Measurements from ENCODE around the gene ISG20L2. TPM values are rescaled to one million over a fixed set of nuclear protein-coding genes. Genes with fewer than 3 reads are reported as not detected.

ISG20L2 gene
- polyA plus RNA-seq, 1 of the 3 experiments (the other 2 are of a cell fraction), result 31.6 TPM

GRCh38 chr1:156744786-156745419 lies 16.3 kb upstream of the ISG20L2 start:
- Histone ChIP-seq H3K36me3 (replicated peaks in 1 of 2; ENCODE audit: control insufficient read depth in 1 of 2, insufficient read depth in 2 of 2, low read length in 1 of 2) (peaks cover 12 to 42% of the 10 kb centered on the region in 2 experiments), H3K27me3 (ENCODE audit: insufficient read depth) (no peaks in the 10 kb centered on the region), H3K4me1 (ENCODE audit: control insufficient read depth in 1 of 2, insufficient read depth in 2 of 2, low read depth in 1 of 2, low read length in 1 of 2) (peaks cover 40 to 51% of the 10 kb centered on the region in 2 experiments), H3K4me2 (no peak overlapping the region), H3K9me2 (no peaks in the 10 kb centered on the region), H3K9me3 (no peaks in the 10 kb centered on the region), H2AFZ (ENCODE audit: low read depth) (no peak overlapping the region), H3F3A (replicated peaks; ENCODE audit: insufficient read depth) (peaks cover 58% of the 10 kb centered on the region), H3K27ac (ENCODE audit: low read depth in 2 of 2, low read length in 1 of 2) (peak overlapping the region; percentile 27 to 100; a peak in 3 of 4 replicates), H4K20me1 (ENCODE audit: insufficient read depth) (no peaks in the 10 kb centered on the region), H3K79me2 (ENCODE audit: insufficient read depth) (peaks cover 66% of the 10 kb centered on the region), H3K4me3 (ENCODE audit: low read depth in 2 of 2, low read length in 1 of 2) (no peak overlapping the region), H3K9ac (no peak overlapping the region)
- DNase-seq, result no peak
- 88% methylated on average over 10 of the region's 14 CpGs for WGBS (ENCODE audit: low lambda C conversion rate)
- CTCF ChIA-PET, result interaction anchor here (0.7 to 8.6 kb wide), 5 partner anchors 19 to 182 kb away, joined by 3 to 42 read pairs (median 3); no protein-coding TSS in a partner anchor
- POLR2A ChIA-PET, result no interaction called here
- no peak for TF ChIP-seq SIN3A (IDR thresholded peaks at IDR 0.05; ENCODE audit: borderline replicate concordance, low read depth, low read length)
- TF ChIP-seq JUND (IDR thresholded peaks at IDR 0.05), result no peak
- TF ChIP-seq, protein P1, sequence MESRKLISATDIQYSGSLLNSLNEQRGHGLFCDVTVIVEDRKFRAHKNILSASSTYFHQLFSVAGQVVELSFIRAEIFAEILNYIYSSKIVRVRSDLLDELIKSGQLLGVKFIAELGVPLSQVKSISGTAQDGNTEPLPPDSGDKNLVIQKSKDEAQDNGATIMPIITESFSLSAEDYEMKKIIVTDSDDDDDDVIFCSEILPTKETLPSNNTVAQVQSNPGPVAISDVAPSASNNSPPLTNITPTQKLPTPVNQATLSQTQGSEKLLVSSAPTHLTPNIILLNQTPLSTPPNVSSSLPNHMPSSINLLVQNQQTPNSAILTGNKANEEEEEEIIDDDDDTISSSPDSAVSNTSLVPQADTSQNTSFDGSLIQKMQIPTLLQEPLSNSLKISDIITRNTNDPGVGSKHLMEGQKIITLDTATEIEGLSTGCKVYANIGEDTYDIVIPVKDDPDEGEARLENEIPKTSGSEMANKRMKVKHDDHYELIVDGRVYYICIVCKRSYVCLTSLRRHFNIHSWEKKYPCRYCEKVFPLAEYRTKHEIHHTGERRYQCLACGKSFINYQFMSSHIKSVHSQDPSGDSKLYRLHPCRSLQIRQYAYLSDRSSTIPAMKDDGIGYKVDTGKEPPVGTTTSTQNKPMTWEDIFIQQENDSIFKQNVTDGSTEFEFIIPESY (IDR thresholded peaks at IDR 0.05; ENCODE audit: borderline replicate concordance, low read depth), result no peak
- no peak for TF ChIP-seq MAX (IDR thresholded peaks at IDR 0.05; ENCODE audit: low read depth)
- TF ChIP-seq TAF1 (IDR thresholded peaks at IDR 0.05; ENCODE audit: borderline replicate concordance, low read depth, low read length), result no peak
- TF ChIP-seq, protein P2, sequence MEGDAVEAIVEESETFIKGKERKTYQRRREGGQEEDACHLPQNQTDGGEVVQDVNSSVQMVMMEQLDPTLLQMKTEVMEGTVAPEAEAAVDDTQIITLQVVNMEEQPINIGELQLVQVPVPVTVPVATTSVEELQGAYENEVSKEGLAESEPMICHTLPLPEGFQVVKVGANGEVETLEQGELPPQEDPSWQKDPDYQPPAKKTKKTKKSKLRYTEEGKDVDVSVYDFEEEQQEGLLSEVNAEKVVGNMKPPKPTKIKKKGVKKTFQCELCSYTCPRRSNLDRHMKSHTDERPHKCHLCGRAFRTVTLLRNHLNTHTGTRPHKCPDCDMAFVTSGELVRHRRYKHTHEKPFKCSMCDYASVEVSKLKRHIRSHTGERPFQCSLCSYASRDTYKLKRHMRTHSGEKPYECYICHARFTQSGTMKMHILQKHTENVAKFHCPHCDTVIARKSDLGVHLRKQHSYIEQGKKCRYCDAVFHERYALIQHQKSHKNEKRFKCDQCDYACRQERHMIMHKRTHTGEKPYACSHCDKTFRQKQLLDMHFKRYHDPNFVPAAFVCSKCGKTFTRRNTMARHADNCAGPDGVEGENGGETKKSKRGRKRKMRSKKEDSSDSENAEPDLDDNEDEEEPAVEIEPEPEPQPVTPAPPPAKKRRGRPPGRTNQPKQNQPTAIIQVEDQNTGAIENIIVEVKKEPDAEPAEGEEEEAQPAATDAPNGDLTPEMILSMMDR (IDR thresholded peaks at IDR 0.05), result no peak
- no peak for TF ChIP-seq FOXJ3 (CRISPR knock-in tag; IDR thresholded peaks at IDR 0.05)
- TF ChIP-seq RFX5 (IDR thresholded peaks at IDR 0.05; ENCODE audit: low read length), result no peak
- TF ChIP-seq MXI1 (IDR thresholded peaks at IDR 0.05; ENCODE audit: low read depth, low read length), result no peak
- TF ChIP-seq GATA2 (CRISPR knock-in tag; IDR thresholded peaks at IDR 0.05), result no peak
- no peak for TF ChIP-seq ELF1 (IDR thresholded peaks at IDR 0.05)
- no peak for TF ChIP-seq EP300 (IDR thresholded peaks at IDR 0.05; ENCODE audit: borderline replicate concordance in 1 of 2, low read depth in 1 of 2, low read length in 1 of 2)

GRCh38 chr1:156744344-156744743 lies 15.8 kb upstream of the ISG20L2 start:
- Histone ChIP-seq H3K4me1 (ENCODE audit: control insufficient read depth in 1 of 2, insufficient read depth in 2 of 2, low read depth in 1 of 2, low read length in 1 of 2) (peaks cover 36 to 45% of the 10 kb centered on the region in 2 experiments), H3K27ac (ENCODE audit: low read depth in 2 of 2, low read length in 1 of 2) (no peak overlapping the region; a peak in 1 of 4 replicates), H3K4me2 (no peak overlapping the region), H4K20me1 (ENCODE audit: insufficient read depth) (no peaks in the 10 kb centered on the region), H3K27me3 (ENCODE audit: insufficient read depth) (no peaks in the 10 kb centered on the region), H3K9ac (no peak overlapping the region), H3K4me3 (ENCODE audit: low read depth in 2 of 2, low read length in 1 of 2) (no peak overlapping the region), H2AFZ (ENCODE audit: low read depth) (no peak overlapping the region), H3K9me3 (no peaks in the 10 kb centered on the region), H3F3A (replicated peaks; ENCODE audit: insufficient read depth) (peaks cover 53% of the 10 kb centered on the region), H3K79me2 (ENCODE audit: insufficient read depth) (peaks cover 66% of the 10 kb centered on the region), H3K9me2 (no peaks in the 10 kb centered on the region), H3K36me3 (replicated peaks in 1 of 2; ENCODE audit: control insufficient read depth in 1 of 2, insufficient read depth in 2 of 2, low read length in 1 of 2) (peaks cover 12 to 42% of the 10 kb centered on the region in 2 experiments)
- TF ChIP-seq TEAD4 (IDR thresholded peaks at IDR 0.05; ENCODE audit: borderline replicate concordance, insufficient read depth), result no peak
- no peak for TF ChIP-seq NFIC (IDR thresholded peaks at IDR 0.05; ENCODE audit: borderline replicate concordance)
- TF ChIP-seq POLR2AphosphoS5 (IDR thresholded peaks at IDR 0.05; ENCODE audit: low read depth, low read length), result no peak
- no peak for TF ChIP-seq EP300 (IDR thresholded peaks at IDR 0.05; ENCODE audit: borderline replicate concordance in 1 of 2, low read depth in 1 of 2, low read length in 1 of 2)
- TF ChIP-seq GABPA (IDR thresholded peaks at IDR 0.05; ENCODE audit: low read depth), result no peak
- no peak for DNase-seq
- ChIA-PET CTCF (interaction anchor here (0.7 to 8.6 kb wide), 4 partner anchors 19 to 116 kb away, joined by 3 to 42 read pairs (median 4); no protein-coding TSS in a partner anchor), POLR2A (no interaction called here)
- 83% methylated on average over 10 of the region's 12 CpGs for WGBS (ENCODE audit: low lambda C conversion rate)

Data from SK-N-SH (cell line).